Activated CD8-positive, alpha-beta T cell treated with anti-CD3 and anti-CD28 coated beads for 36 hours (primary cell): ENCODE measurements around the gene CEACAM8. TPM values are rescaled to one million over a fixed set of nuclear protein-coding genes. Genes with fewer than 3 reads are reported as not detected.

Experiments used
- ATAC-seq: fragments of 200-7000 bp; cut with Tn5 transposase; one replicate; pipeline ENCODE4 v1.10.0; 2021; ENCODE audit warnings: mild to moderate bottlenecking, moderate library complexity
- CTCF ChIA-PET: fragments of 350-600 bp; sonication (Branson Sonifier 250); formaldehyde crosslinking; loops from one replicate; lab custom pipeline; 2021; ENCODE audit warnings: antibody characterized with exemption; lab: Charles Lee
- POLR2A ChIA-PET: fragments of 350-600 bp; sonication (Branson Sonifier 250); formaldehyde crosslinking; loops from one replicate; lab custom pipeline; 2021; ENCODE audit warnings: antibody characterized with exemption; lab: Charles Lee
- DNase-seq: peaks from one replicate; pipeline ENCODE4 v3.0.0-alpha.2; 2020
- H3K27ac Mint-ChIP-seq: one replicate; pipeline ENCODE4 v1.8.0; 2021; ENCODE audit warnings: mild to moderate bottlenecking, mixed read lengths
- H3K27me3 Mint-ChIP-seq: one replicate; pipeline ENCODE4 v1.8.0; 2021; ENCODE audit warnings: mixed read lengths
- H3K36me3 Mint-ChIP-seq: one replicate; pipeline ENCODE4 v1.8.0; 2021; ENCODE audit warnings: low read depth, mixed read lengths
- H3K4me1 Mint-ChIP-seq: one replicate; pipeline ENCODE4 v1.8.0; 2021; ENCODE audit warnings: low read depth, mixed read lengths
- H3K4me3 Mint-ChIP-seq: one replicate; pipeline ENCODE4 v1.8.0; 2021; ENCODE audit warnings: mild to moderate bottlenecking, moderate library complexity, mixed read lengths
- H3K9me3 Mint-ChIP-seq: one replicate; pipeline ENCODE4 v1.8.0; 2021; ENCODE audit warnings: mixed read lengths
- CTCF ChIP-seq: fragments of 200-600 bp; IDR thresholded peaks from one replicate; pipeline ENCODE4 v1.8.0; 2022; ENCODE audit warnings: antibody characterized with exemption, mild to moderate bottlenecking
- intact Hi-C: fragments of 100-400 bp; cut with micrococcal nuclease; formaldehyde crosslinking; loops from one replicate; pipeline ENCODE4 v1.10.0; 2022
- total RNA-seq, 2 experiments: library from RNA; stranded (reverse); gene quantifications; one replicate each; pipeline ENCODE4 v1.2.3, GENCODE V29; 2021

The CEACAM8 gene
- total RNA-seq, 2 experiments from 2014 or later = not detected

- intact Hi-C loops = no loop called here
- no peak for TF ChIP-seq CTCF
These were observed 38.9 kb downstream of the CEACAM8 start for GRCh38 chr19:42555801-42556200.

GRCh38 chr19:42555317-42555716 lies 39.4 kb downstream of the CEACAM8 start:
- H3K36me3 Mint-ChIP-seq = no peaks in the 10 kb centered on the region
- DNase-seq (no peak), ATAC-seq (no peak)
- no peak overlapping the region for H3K27ac Mint-ChIP-seq
- ChIA-PET POLR2A (no interaction called here), CTCF (interaction anchor here (1.1 to 1.8 kb wide), 4 partner anchors 10 to 105 kb away, joined by 3 to 9 read pairs (median 6); no protein-coding TSS in a partner anchor)
- peaks cover 4% of the 10 kb centered on the region for H3K9me3 Mint-ChIP-seq
- H3K4me1 Mint-ChIP-seq = no peaks in the 10 kb centered on the region
- intact Hi-C loops = no loop called here
- H3K27me3 Mint-ChIP-seq = peaks cover 16% of the 10 kb centered on the region
- no peak overlapping the region for H3K4me3 Mint-ChIP-seq
- no peak for TF ChIP-seq CTCF

More at GRCh38 chr19:42555801-42556200, 38.9 kb downstream of the CEACAM8 start:
- Mint-ChIP-seq H3K4me3 (no peak overlapping the region), H3K4me1 (no peaks in the 10 kb centered on the region), H3K36me3 (no peaks in the 10 kb centered on the region), H3K9me3 (peaks cover 4% of the 10 kb centered on the region), H3K27me3 (peaks cover 17% of the 10 kb centered on the region), H3K27ac (no peak overlapping the region)
- CTCF ChIA-PET = interaction anchor here (1.1 to 1.8 kb wide), 3 partner anchors 9 to 105 kb away, joined by 3 to 9 read pairs (median 6); no protein-coding TSS in a partner anchor
- no peak for DNase-seq
- POLR2A ChIA-PET = no interaction called here
- ATAC-seq = no peak

- no peak overlapping the region for H3K27ac Mint-ChIP-seq
- ChIA-PET CTCF (interaction anchor here (1.3 to 1.7 kb wide), 2 partner anchors 13 to 104 kb away, joined by 3 to 6 read pairs; no protein-coding TSS in a partner anchor), POLR2A (no interaction called here)
- no peaks in the 10 kb centered on the region for H3K4me1 Mint-ChIP-seq
- no peaks in the 10 kb centered on the region for H3K36me3 Mint-ChIP-seq
- DNase-seq = no peak
- H3K27me3 Mint-ChIP-seq = peaks cover 17% of the 10 kb centered on the region
- intact Hi-C loops = no loop called here
- no peak for ATAC-seq
- peaks cover 8% of the 10 kb centered on the region for H3K9me3 Mint-ChIP-seq
- no peak overlapping the region for H3K4me3 Mint-ChIP-seq
- TF ChIP-seq CTCF = no peak
These were observed 40.6 kb downstream of the CEACAM8 start for GRCh38 chr19:42554046-42554575.

- CTCF ChIA-PET = interaction anchor here (1.3 to 1.7 kb wide), 2 partner anchors 13 to 104 kb away, joined by 3 to 6 read pairs; no protein-coding TSS in a partner anchor
- Mint-ChIP-seq H3K36me3 (no peaks in the 10 kb centered on the region), H3K4me3 (no peak overlapping the region), H3K27ac (no peak overlapping the region), H3K9me3 (peaks cover 9% of the 10 kb centered on the region), H3K4me1 (no peaks in the 10 kb centered on the region), H3K27me3 (peaks cover 17% of the 10 kb centered on the region)
- TF ChIP-seq CTCF = no peak
- ATAC-seq (no peak), DNase-seq (no peak)
- intact Hi-C loops = no loop called here
- POLR2A ChIA-PET = no interaction called here
These were observed 41.3 kb downstream of the CEACAM8 start for GRCh38 chr19:42553292-42554045.
